DOHH2 (cell line): ENCODE results near the gene NETO2.

Source experiments
- H3F3A ChIP-seq: fragments of 200-600 bp; sonication (generic), shearing (Covaris generic); 2 replicates; pipeline ENCODE4 v1.6.0; 2016; ENCODE audit warnings: antibody characterized with exemption, mild to moderate bottlenecking; ENCODE audit not compliant: control insufficient read depth, insufficient read depth
- H3K27ac ChIP-seq: fragments of 200-600 bp; sonication (generic); 2 replicates; pipeline ENCODE4 v1.5.1; 2014; ENCODE audit warnings: low read depth, mild to moderate bottlenecking, low read length, moderate library complexity
- H3K27me3 ChIP-seq: fragments of 200-600 bp; sonication (generic); 2 replicates; pipeline ENCODE4 v1.6.1; 2014; ENCODE audit warnings: mild to moderate bottlenecking, low read length, mixed read lengths; ENCODE audit not compliant: control insufficient read depth
- H3K36me3 ChIP-seq: fragments of 200-600 bp; sonication (generic); 2 replicates; pipeline ENCODE4 v1.6.1; 2014; ENCODE audit warnings: mild to moderate bottlenecking, low read length, moderate library complexity, mixed read lengths; ENCODE audit not compliant: control insufficient read depth
- H3K4me1 ChIP-seq: fragments of 200-600 bp; sonication (generic); 2 replicates; pipeline ENCODE4 v1.6.1; 2014; ENCODE audit warnings: mild to moderate bottlenecking, low read length, mixed read lengths; ENCODE audit not compliant: control insufficient read depth
- H3K4me2 ChIP-seq: fragments of 200-600 bp; sonication (generic); 2 replicates; pipeline ENCODE4 v1.6.0; 2014; ENCODE audit warnings: mild to moderate bottlenecking, low read length, moderate library complexity
- H3K4me3 ChIP-seq: fragments of 200-600 bp; sonication (generic); 2 replicates; pipeline ENCODE4 v1.5.1; 2014; ENCODE audit warnings: mild to moderate bottlenecking, low read length, mixed read lengths
- H3K79me2 ChIP-seq: fragments of 200-600 bp; sonication (generic); 2 replicates; pipeline ENCODE4 v1.6.1; 2014; ENCODE audit warnings: mild to moderate bottlenecking, low read length, mixed read lengths; ENCODE audit not compliant: control insufficient read depth
- H3K9me2 ChIP-seq: fragments of 200-600 bp; sonication (generic); replicated peaks from 2 replicates; pipeline ENCODE4 v1.6.1; 2014; ENCODE audit warnings: mild to moderate bottlenecking, low read length, mixed read lengths; ENCODE audit not compliant: control insufficient read depth
- H3K9me3 ChIP-seq: fragments of 200-600 bp; sonication (generic); 2 replicates; pipeline ENCODE4 v1.6.1; 2014; ENCODE audit warnings: antibody characterized with exemption, low read length, mixed read lengths; ENCODE audit not compliant: control insufficient read depth, insufficient read depth
- H4K20me1 ChIP-seq: fragments of 200-600 bp; sonication (generic); 2 replicates; pipeline ENCODE4 v1.6.0; 2014; ENCODE audit warnings: low read depth, mild to moderate bottlenecking, antibody characterized with exemption, low read length, moderate library complexity; ENCODE audit not compliant: control insufficient read depth, insufficient read depth
- CTCF ChIP-seq: fragments of 200-600 bp; sonication (generic); IDR thresholded peaks from one replicate; pipeline ENCODE4 v1.5.1; 2014; ENCODE audit warnings: antibody characterized with exemption, mild to moderate bottlenecking, low read depth, low read length; ENCODE audit not compliant: poor library complexity, severe bottlenecking
- EZH2phosphoT487 ChIP-seq: fragments of 200-600 bp; sonication (generic); IDR thresholded peaks from 2 replicates; pipeline ENCODE4 v1.6.1; 2017; ENCODE audit warnings: borderline replicate concordance, mild to moderate bottlenecking, antibody characterized with exemption, low read length, moderate library complexity, mixed read lengths

The NETO2 gene

GRCh38 chr16:47028767-47029377 lies 114.9 kb downstream of the NETO2 start:
- peaks cover 5% of the 10 kb centered on the region for H3K4me1 ChIP-seq
- no peaks in the 10 kb centered on the region for H3K9me3 ChIP-seq
- no peaks in the 10 kb centered on the region for H3K27me3 ChIP-seq
- H3K27ac ChIP-seq: no peak overlapping the region
- H3K36me3 ChIP-seq: no peaks in the 10 kb centered on the region
- H3K9me2 ChIP-seq: no peaks in the 10 kb centered on the region
- no peak overlapping the region for H3K4me3 ChIP-seq
- no peaks in the 10 kb centered on the region for H3K79me2 ChIP-seq
- H3K4me2 ChIP-seq: no peak overlapping the region
- no peaks in the 10 kb centered on the region for H4K20me1 ChIP-seq
- H3F3A ChIP-seq: no peaks in the 10 kb centered on the region
- TF ChIP-seq CTCF: no peak
- TF ChIP-seq EZH2phosphoT487: no peak
